Measurements from ENCODE around the gene ECPAS.
"Not testable (repeated sequence)": the region's sequence is repeated elsewhere in the genome, so short reads cannot be mapped to it uniquely, and the experiment has no call there.

ECPAS gene

GRCh38 chr9:111474385-111474784, 9.8 kb downstream of the ECPAS start:
- Histone ChIP-seq H3K27ac (ENCODE audit: low read length) (no peak overlapping the region), H3K9me3 (ENCODE audit: control insufficient read depth in 1 of 2, low read length in 2 of 2) (no peaks in the 10 kb centered on the region), H3K27me3 (ENCODE audit: low read depth, low read length) (no peaks in the 10 kb centered on the region), H3K4me3 (ENCODE audit: low read depth in 1 of 2, low read length in 2 of 2) (no peak overlapping the region), H3K36me3 (ENCODE audit: control insufficient read depth in 1 of 2, insufficient read depth in 2 of 2, low read length in 2 of 2) (no peaks in the 10 kb centered on the region), H3K4me1 (ENCODE audit: control insufficient read depth in 1 of 2, insufficient read depth in 2 of 2, low read length in 2 of 2) (peaks cover 0 to 21% of the 10 kb centered on the region in 2 donors)

DNA sequence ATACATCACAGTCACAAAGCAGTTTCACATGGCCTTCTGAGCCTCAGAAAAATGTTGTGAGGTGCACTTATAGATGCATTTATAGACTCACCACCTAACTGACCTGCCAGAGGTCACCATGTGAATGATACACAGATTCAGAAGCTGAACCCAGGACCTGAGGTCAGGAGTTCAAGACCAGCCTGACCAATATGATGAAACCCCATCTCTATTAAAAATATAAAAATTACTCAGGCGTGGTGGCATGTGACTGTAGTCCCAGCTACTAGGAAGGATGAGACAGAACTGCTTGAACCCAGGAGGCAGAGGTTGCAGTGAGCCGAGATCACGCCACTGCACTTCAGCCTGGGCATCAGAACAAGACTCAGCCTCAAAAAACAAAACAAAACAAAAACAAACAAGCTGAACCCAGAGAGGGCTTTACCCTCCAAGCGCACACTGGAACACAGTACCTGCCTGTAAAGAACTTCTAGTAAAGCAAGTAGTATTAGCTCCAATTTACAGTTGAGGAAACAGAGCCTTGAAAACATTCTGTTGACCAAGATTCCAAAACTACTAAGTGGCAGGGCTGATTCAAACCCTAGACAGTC, 16.3 kb downstream of the ECPAS start:
- Histone ChIP-seq H3K36me3 (ENCODE audit: control insufficient read depth in 1 of 2, insufficient read depth in 2 of 2, low read length in 2 of 2) (no peaks in the 10 kb centered on the region), H3K4me1 (ENCODE audit: control insufficient read depth in 1 of 2, insufficient read depth in 2 of 2, low read length in 2 of 2) (peaks cover 0 to 15% of the 10 kb centered on the region in 2 donors), H3K9me3 (ENCODE audit: control insufficient read depth in 1 of 2, low read length in 2 of 2) (no peaks in the 10 kb centered on the region), H3K27ac (ENCODE audit: low read length) (no peak overlapping the region), H3K27me3 (ENCODE audit: low read depth, low read length) (no peaks in the 10 kb centered on the region), H3K4me3 (ENCODE audit: low read depth in 1 of 2, low read length in 2 of 2) (no peak overlapping the region)

GRCh38 chr9:111463048-111463447, 21.1 kb downstream of the ECPAS start:
- Histone ChIP-seq H3K4me3 (ENCODE audit: low read depth in 1 of 2, low read length in 2 of 2) (no peak overlapping the region), H3K27me3 (ENCODE audit: low read depth, low read length) (no peaks in the 10 kb centered on the region), H3K36me3 (ENCODE audit: control insufficient read depth in 1 of 2, insufficient read depth in 2 of 2, low read length in 2 of 2) (no peaks in the 10 kb centered on the region), H3K9me3 (ENCODE audit: control insufficient read depth in 1 of 2, low read length in 2 of 2) (peaks cover 0 to 4% of the 10 kb centered on the region in 2 donors), H3K4me1 (ENCODE audit: control insufficient read depth in 1 of 2, insufficient read depth in 2 of 2, low read length in 2 of 2) (peaks cover 0 to 4% of the 10 kb centered on the region in 2 donors), H3K27ac (ENCODE audit: low read length) (no peak overlapping the region)

DNA sequence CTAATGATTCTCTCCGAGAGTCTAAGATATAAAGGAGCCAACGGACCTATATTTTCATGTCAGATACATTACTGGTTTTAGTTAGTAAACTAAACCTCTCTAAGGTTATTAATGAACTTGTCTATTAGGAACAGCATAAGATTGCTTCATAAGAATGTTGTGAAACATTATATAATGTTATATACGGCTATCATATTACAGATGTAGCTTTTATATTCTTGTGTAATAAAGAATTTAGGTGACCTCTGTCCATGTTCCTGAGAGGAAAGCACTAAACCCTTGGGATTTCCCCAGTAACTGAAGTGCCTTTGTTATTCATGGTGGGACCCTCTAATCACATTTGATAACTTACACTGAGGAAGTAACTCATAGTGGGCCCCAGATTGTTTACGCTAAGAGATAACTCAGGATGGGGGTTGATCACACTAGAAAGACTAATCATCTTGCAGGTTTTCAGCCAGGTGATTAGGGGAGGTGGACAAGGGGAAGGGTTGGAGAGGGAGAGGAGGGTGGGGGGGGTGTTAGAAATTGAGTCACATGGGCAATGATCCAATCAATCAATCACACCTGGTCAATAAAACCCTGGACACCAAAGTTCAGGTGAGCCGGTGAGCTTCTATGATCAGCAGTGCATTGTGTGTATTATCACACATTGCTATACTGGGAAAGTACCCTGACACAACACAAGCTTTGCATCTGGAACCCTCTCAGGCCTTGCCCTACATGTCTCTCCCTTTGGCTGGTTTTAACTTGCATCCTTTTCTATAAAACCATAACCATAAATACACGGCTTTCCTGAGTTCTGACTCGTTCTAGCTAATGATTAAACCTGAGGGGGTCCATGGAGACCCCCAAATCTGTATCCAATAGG, 25.8 kb downstream of the ECPAS start:
- H3K36me3 ChIP-seq (ENCODE audit: control insufficient read depth in 1 of 2, insufficient read depth in 2 of 2, low read length in 2 of 2) = no peaks in the 10 kb centered on the region
- peaks cover 15% of the 10 kb centered on the region in 2 donors for H3K4me1 ChIP-seq (ENCODE audit: control insufficient read depth in 1 of 2, insufficient read depth in 2 of 2, low read length in 2 of 2)
- H3K9me3 ChIP-seq (ENCODE audit: control insufficient read depth in 1 of 2, low read length in 2 of 2) = peaks cover 0 to 4% of the 10 kb centered on the region in 2 donors
- H3K27me3 ChIP-seq (ENCODE audit: low read depth, low read length) = no peaks in the 10 kb centered on the region
- no peak overlapping the region for H3K4me3 ChIP-seq (ENCODE audit: low read depth in 1 of 2, low read length in 2 of 2)
- H3K27ac ChIP-seq (ENCODE audit: low read length) = no peak overlapping the region

DNA sequence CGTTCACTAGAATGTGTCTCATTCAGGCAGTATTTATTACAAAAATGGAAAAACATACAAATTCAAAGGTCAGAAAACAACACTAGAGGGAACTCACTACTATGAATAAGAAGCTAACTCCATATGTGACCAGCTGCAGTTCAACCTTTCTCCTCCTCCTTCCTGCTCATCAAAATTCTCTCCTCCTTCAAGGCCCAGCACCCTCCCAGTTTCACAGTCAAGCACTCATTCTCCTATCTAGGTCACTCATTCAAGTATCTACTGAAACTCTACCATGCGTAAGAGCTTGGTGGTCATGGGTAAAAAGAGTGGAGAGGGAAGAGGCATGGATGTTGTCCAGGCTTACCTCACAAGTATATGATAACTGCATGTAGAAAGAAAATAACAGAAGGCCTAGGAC, 27.7 kb downstream of the ECPAS start:
- no peak overlapping the region for H3K27ac ChIP-seq (ENCODE audit: low read length)

GRCh38 chr9:111455638-111456037, 28.5 kb downstream of the ECPAS start:
- no peak overlapping the region for H3K4me3 ChIP-seq (ENCODE audit: low read depth in 1 of 2, low read length in 2 of 2)
- no peaks in the 10 kb centered on the region for H3K27me3 ChIP-seq (ENCODE audit: low read depth, low read length)
- peaks cover 0 to 1% of the 10 kb centered on the region in 2 donors for H3K36me3 ChIP-seq (ENCODE audit: control insufficient read depth in 1 of 2, insufficient read depth in 2 of 2, low read length in 2 of 2)
- H3K9me3 ChIP-seq (ENCODE audit: control insufficient read depth in 1 of 2, low read length in 2 of 2) = no peaks in the 10 kb centered on the region
- peaks cover 15% of the 10 kb centered on the region in 2 donors for H3K4me1 ChIP-seq (ENCODE audit: control insufficient read depth in 1 of 2, insufficient read depth in 2 of 2, low read length in 2 of 2)
- no peak overlapping the region for H3K27ac ChIP-seq (ENCODE audit: low read length)

More for the DNA sequence above, 27.7 kb downstream of the ECPAS start:
- Histone ChIP-seq H3K27me3 (ENCODE audit: low read depth, low read length) (no peaks in the 10 kb centered on the region), H3K4me1 (ENCODE audit: control insufficient read depth in 1 of 2, insufficient read depth in 2 of 2, low read length in 2 of 2) (peaks cover 15% of the 10 kb centered on the region in 2 donors), H3K36me3 (ENCODE audit: control insufficient read depth in 1 of 2, insufficient read depth in 2 of 2, low read length in 2 of 2) (no peaks in the 10 kb centered on the region), H3K4me3 (ENCODE audit: low read depth in 1 of 2, low read length in 2 of 2) (no peak overlapping the region), H3K9me3 (ENCODE audit: control insufficient read depth in 1 of 2, low read length in 2 of 2) (peaks cover 0 to under 1% of the 10 kb centered on the region in 2 donors)

DNA sequence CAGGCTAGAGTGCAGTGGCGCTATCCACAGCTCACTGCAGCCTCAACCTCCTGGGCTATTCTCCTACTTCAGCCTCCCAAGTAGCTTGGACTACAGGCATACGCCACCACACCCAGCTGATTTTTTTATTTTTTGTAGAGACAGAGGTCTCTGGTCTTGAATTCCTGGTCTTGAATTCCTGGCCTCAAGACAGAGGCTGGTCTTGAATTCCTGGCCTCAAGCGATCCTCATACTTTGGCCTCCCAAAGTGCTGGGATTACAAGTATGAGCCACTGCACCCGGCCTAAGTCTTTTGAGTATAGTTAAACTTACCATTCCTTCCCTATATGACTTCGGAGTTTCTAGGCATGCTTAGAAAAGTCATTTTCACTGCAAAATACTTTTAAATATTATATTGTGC, 29.4 kb downstream of the ECPAS start:
- H3K36me3 ChIP-seq (ENCODE audit: control insufficient read depth in 1 of 2, insufficient read depth in 2 of 2, low read length in 2 of 2) = peaks cover 3 to 10% of the 10 kb centered on the region in 2 donors
- H3K27ac ChIP-seq (ENCODE audit: low read length) = no peak overlapping the region
- H3K4me3 ChIP-seq (ENCODE audit: low read depth in 1 of 2, low read length in 2 of 2) = no peak overlapping the region
- no peaks in the 10 kb centered on the region for H3K27me3 ChIP-seq (ENCODE audit: low read depth, low read length)
- H3K9me3 ChIP-seq (ENCODE audit: control insufficient read depth in 1 of 2, low read length in 2 of 2) = no peaks in the 10 kb centered on the region
- peaks cover 15% of the 10 kb centered on the region in 2 donors for H3K4me1 ChIP-seq (ENCODE audit: control insufficient read depth in 1 of 2, insufficient read depth in 2 of 2, low read length in 2 of 2)

GRCh38 chr9:111451570-111451969, 32.6 kb downstream of the ECPAS start:
- Histone ChIP-seq H3K9me3 (ENCODE audit: control insufficient read depth in 1 of 2, low read length in 2 of 2) (no peaks in the 10 kb centered on the region), H3K36me3 (ENCODE audit: control insufficient read depth in 1 of 2, insufficient read depth in 2 of 2, low read length in 2 of 2) (peaks cover 5 to 12% of the 10 kb centered on the region in 2 donors), H3K27me3 (ENCODE audit: low read depth, low read length) (no peaks in the 10 kb centered on the region), H3K4me1 (ENCODE audit: control insufficient read depth in 1 of 2, insufficient read depth in 2 of 2, low read length in 2 of 2) (peaks cover 5% of the 10 kb centered on the region in 2 donors), H3K27ac (ENCODE audit: low read length) (no peak overlapping the region), H3K4me3 (ENCODE audit: low read depth in 1 of 2, low read length in 2 of 2) (no peak overlapping the region)

- no peak overlapping the region for H3K4me3 ChIP-seq (ENCODE audit: low read depth in 1 of 2, low read length in 2 of 2)
- H3K4me1 ChIP-seq (ENCODE audit: control insufficient read depth in 1 of 2, insufficient read depth in 2 of 2, low read length in 2 of 2) = no peaks in the 10 kb centered on the region
- H3K9me3 ChIP-seq (ENCODE audit: control insufficient read depth in 1 of 2, low read length in 2 of 2) = no peaks in the 10 kb centered on the region
- no peak overlapping the region for H3K27ac ChIP-seq (ENCODE audit: low read length)
- H3K27me3 ChIP-seq (ENCODE audit: low read depth, low read length) = no peaks in the 10 kb centered on the region
- H3K36me3 ChIP-seq (ENCODE audit: control insufficient read depth in 1 of 2, insufficient read depth in 2 of 2, low read length in 2 of 2) = peaks cover 10 to 18% of the 10 kb centered on the region in 2 donors
These were observed 34.1 kb downstream of the ECPAS start for GRCh38 chr9:111450124-111450523.

DNA sequence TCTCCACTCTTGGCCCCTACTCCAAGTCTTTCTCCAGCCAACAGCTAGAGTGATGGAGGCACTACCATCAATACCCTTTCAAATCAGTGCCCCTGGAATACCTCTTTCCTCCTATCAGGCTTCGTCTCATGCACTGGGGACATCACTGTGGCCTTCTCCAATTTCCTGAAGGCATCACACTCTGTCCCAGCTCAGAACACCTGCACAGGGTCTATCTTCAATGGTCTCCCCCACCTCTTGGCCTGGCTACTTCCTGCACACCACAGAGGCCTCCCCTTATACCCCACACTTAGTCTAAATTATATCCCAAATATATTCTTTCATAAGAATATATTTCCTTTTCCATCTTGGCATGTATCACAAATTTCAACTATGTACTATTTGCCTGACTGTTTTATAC, 34.5 kb downstream of the ECPAS start:
- peaks cover 10 to 18% of the 10 kb centered on the region in 2 donors for H3K36me3 ChIP-seq (ENCODE audit: control insufficient read depth in 1 of 2, insufficient read depth in 2 of 2, low read length in 2 of 2)
- H3K27me3 ChIP-seq (ENCODE audit: low read depth, low read length) = no peaks in the 10 kb centered on the region
- H3K9me3 ChIP-seq (ENCODE audit: control insufficient read depth in 1 of 2, low read length in 2 of 2) = no peaks in the 10 kb centered on the region
- H3K4me1 ChIP-seq (ENCODE audit: control insufficient read depth in 1 of 2, insufficient read depth in 2 of 2, low read length in 2 of 2) = no peaks in the 10 kb centered on the region
- H3K4me3 ChIP-seq (ENCODE audit: low read depth in 1 of 2, low read length in 2 of 2) = no peak overlapping the region
- no peak overlapping the region for H3K27ac ChIP-seq (ENCODE audit: low read length)

DNA sequence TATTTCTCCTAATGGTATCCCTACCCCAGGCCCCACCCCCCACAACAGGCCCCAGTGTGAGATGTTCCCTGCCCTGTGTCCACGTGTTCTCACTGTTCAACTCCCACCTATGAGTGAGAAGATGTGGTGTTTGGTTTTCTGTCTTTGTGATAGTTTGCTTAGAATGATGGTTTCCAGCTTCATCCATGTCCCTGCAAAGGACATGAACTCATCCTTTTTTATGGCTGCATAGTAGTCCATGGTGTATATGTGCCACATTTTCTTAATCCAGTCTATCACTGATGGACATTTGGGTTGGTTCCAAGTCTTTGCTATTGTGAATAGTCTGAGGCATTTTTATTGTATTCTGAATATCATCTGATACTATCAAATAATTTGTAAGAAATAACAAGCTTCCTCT, 38.4 kb downstream of the ECPAS start:
- not testable (repeated sequence) for H3K9me3 ChIP-seq (ENCODE audit: control insufficient read depth in 1 of 2, low read length in 2 of 2); H3K4me3 ChIP-seq (ENCODE audit: low read depth in 1 of 2, low read length in 2 of 2); H3K4me1 ChIP-seq (ENCODE audit: control insufficient read depth in 1 of 2, insufficient read depth in 2 of 2, low read length in 2 of 2); H3K27ac ChIP-seq (ENCODE audit: low read length); H3K27me3 ChIP-seq (ENCODE audit: low read depth, low read length)
- peaks cover 26 to 32% of the 10 kb centered on the region in 2 donors for H3K36me3 ChIP-seq (ENCODE audit: control insufficient read depth in 1 of 2, insufficient read depth in 2 of 2, low read length in 2 of 2)

All from muscle layer of duodenum (tissue), 2 donors.